Cerebellar cortex (tissue), 1 donor: Measurements from ENCODE around the gene ZBTB20.

Experiments used
- DNase-seq: peaks from one replicate; pipeline ENCODE4 v3.0.0-alpha.2; 2015; ENCODE audit warnings: low spot score

Gene ZBTB20

GRCh38 chr3:114872588-114872987 lies 274.5 kb downstream of the ZBTB20 start:
- DNase-seq, result no peak

GRCh38 chr3:114872050-114872449 lies 275.0 kb downstream of the ZBTB20 start:
- DNase-seq, result no peak

- no peak for DNase-seq
Observed at GRCh38 chr3:114867835-114868503, 279.1 kb downstream of the ZBTB20 start.

- no peak for DNase-seq
Observed at GRCh38 chr3:114867359-114867758, 279.7 kb downstream of the ZBTB20 start.

- peak; percentile 47 for DNase-seq
Observed at GRCh38 chr3:114866430-114866829, 280.7 kb downstream of the ZBTB20 start.

- no peak for DNase-seq
Observed at GRCh38 chr3:114864970-114865369, 282.1 kb downstream of the ZBTB20 start.

GRCh38 chr3:114863848-114864247 lies 283.2 kb downstream of the ZBTB20 start:
- DNase-seq, result peak; percentile 52

- DNase-seq, result peak; percentile 82
Observed at GRCh38 chr3:114861666-114862065, 285.4 kb downstream of the ZBTB20 start.

- DNase-seq, result no peak
Observed at GRCh38 chr3:114860531-114860930, 286.6 kb downstream of the ZBTB20 start.

- DNase-seq, result no peak
Observed at GRCh38 chr3:114858329-114858728, 288.8 kb downstream of the ZBTB20 start.

GRCh38 chr3:114857299-114857701 lies 289.8 kb downstream of the ZBTB20 start:
- peak; percentile 45 for DNase-seq

- no peak for DNase-seq
Observed at GRCh38 chr3:114856835-114857234, 290.3 kb downstream of the ZBTB20 start.

GRCh38 chr3:114855839-114856238 lies 291.2 kb downstream of the ZBTB20 start:
- no peak for DNase-seq

GRCh38 chr3:114852966-114853365 lies 294.1 kb downstream of the ZBTB20 start:
- DNase-seq, result no peak

- DNase-seq, result no peak
Observed at GRCh38 chr3:114850898-114851297, 296.2 kb downstream of the ZBTB20 start.

GRCh38 chr3:114848643-114849350 lies 298.3 kb downstream of the ZBTB20 start:
- peak; percentile 71 for DNase-seq

- peak; percentile 97 for DNase-seq
Observed at GRCh38 chr3:114848082-114848481, 299.0 kb downstream of the ZBTB20 start.

- DNase-seq, result peak; percentile 29
Observed at GRCh38 chr3:114847564-114847963, 299.5 kb downstream of the ZBTB20 start.

- DNase-seq, result no peak
Observed at GRCh38 chr3:114846779-114847178, 300.3 kb downstream of the ZBTB20 start.

- DNase-seq, result peak; percentile 58
Observed at GRCh38 chr3:114846252-114846651, 300.8 kb downstream of the ZBTB20 start.

GRCh38 chr3:114841515-114841914 lies 305.6 kb downstream of the ZBTB20 start:
- no peak for DNase-seq

- no peak for DNase-seq
Observed at GRCh38 chr3:114839476-114839875, 307.6 kb downstream of the ZBTB20 start.

- DNase-seq, result no peak
Observed at GRCh38 chr3:114838025-114838424, 309.1 kb downstream of the ZBTB20 start.
